ENCODE results near the gene PKHD1.

Gene PKHD1

DNA sequence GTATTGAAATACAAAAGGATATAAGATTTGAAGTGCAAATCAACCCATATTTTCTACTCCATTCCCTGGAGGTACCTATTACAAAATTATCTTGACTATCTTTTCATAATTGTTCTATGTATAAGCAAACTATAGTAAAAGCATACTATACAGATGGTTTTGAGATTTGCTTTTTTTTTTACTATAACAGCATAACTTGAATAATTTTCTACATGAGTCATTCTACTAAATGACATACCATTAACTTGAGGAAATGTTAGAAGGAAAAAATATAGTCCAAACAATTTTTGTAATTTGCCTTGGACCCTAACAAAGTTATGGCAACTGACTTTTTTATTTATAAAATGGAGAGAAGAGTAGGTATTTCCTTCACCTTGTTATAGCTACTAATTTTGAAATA, 472.7 kb downstream of the PKHD1 start:
- TF ChIP-seq, protein P1, sequence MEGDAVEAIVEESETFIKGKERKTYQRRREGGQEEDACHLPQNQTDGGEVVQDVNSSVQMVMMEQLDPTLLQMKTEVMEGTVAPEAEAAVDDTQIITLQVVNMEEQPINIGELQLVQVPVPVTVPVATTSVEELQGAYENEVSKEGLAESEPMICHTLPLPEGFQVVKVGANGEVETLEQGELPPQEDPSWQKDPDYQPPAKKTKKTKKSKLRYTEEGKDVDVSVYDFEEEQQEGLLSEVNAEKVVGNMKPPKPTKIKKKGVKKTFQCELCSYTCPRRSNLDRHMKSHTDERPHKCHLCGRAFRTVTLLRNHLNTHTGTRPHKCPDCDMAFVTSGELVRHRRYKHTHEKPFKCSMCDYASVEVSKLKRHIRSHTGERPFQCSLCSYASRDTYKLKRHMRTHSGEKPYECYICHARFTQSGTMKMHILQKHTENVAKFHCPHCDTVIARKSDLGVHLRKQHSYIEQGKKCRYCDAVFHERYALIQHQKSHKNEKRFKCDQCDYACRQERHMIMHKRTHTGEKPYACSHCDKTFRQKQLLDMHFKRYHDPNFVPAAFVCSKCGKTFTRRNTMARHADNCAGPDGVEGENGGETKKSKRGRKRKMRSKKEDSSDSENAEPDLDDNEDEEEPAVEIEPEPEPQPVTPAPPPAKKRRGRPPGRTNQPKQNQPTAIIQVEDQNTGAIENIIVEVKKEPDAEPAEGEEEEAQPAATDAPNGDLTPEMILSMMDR (IDR thresholded peaks at IDR 0.05), result no peak
- DNase-seq (ENCODE audit: low spot score), result no peak
- H3K27ac ChIP-seq, result no peak overlapping the region
- no peak overlapping the region for H3K4me3 ChIP-seq

DNA sequence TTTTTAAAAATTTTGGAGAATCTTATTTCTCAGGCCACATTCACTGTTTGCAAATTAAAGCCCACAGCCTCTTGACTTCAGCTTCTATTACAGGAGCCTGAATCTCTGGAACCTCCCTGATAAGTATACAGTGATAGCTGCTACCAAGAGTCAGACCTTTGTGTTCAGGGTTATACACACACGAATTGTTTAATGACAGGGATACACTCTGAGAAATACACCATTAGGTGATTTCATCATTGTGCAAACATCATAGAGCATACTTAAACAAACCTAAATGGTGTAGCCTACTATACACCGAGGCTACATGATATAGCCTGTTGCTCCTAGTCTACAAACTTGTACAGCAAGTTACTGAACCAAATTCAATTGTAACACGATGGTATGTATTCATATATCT, 473.9 kb downstream of the PKHD1 start:
- TF ChIP-seq, protein P1 (IDR thresholded peaks at IDR 0.05), result no peak
- H3K27ac ChIP-seq, result no peak overlapping the region
- H3K4me3 ChIP-seq, result no peak overlapping the region
- no peak for DNase-seq (ENCODE audit: low spot score)

DNA sequence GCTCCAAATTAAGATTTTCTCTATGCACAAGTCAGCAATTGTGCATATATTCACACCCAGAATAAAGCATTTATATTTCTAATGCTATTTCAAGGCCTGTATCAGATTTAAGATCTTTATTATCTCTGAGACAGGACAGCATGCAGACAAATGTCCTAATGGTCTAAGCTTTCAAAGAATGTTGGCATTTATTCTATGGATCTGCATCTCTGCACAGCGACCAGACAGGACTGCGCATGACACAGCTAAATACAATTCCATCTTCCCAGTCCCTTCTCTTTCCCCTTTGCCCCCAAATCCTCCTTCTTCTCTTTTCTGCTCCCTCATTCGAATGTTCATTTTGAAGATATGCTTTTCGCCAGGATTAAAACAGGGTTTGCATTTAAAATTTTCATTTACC, 478.5 kb downstream of the PKHD1 start:
- TF ChIP-seq, protein P1 (IDR thresholded peaks at IDR 0.05), result no peak
- H3K27ac ChIP-seq, result no peak overlapping the region
- no peak for DNase-seq (ENCODE audit: low spot score)
- H3K4me3 ChIP-seq, result no peak overlapping the region

DNA sequence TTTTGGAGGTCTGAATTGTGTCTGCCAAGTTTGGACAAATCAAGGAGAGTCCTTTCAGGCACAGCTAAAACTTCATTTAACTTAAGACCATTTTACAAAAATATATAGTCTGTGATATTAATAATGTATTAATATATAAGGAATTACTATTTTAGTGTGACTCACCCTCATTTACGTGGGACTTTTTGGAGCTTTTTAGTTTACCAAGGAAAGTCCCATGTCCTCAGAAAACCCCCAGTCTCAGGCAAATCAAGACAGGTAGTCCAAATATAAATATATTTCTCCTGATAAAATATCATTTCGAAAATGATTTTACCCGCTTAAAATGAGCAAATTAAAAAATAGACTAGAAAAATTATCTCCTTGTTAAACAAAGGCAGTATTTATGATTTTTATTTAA, 479.0 kb downstream of the PKHD1 start:
- TF ChIP-seq, protein P1 (IDR thresholded peaks at IDR 0.05), result no peak
- no peak for DNase-seq (ENCODE audit: low spot score)
- no peak overlapping the region for H3K4me3 ChIP-seq
- H3K27ac ChIP-seq, result no peak overlapping the region

DNA sequence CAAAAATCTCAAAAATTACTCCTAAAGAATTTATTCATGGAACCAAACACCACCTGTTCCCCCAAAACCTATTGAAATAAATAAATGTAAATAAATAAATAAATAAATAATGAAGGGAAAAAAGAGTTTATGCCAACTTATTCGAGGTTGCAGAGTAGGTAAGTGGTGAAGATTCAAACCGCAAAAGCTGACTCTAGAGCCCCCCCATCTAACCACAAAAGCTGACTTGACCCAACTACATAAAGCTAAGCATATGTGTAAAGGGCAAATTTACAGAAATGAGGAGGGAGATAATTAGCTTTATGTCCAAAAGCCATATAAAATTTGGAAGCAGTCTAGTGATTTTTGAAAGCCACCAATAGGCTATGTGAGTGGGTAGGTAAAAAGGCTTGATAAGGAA, 486.9 kb downstream of the PKHD1 start:
- DNase-seq (ENCODE audit: low spot score), result no peak
- H3K27ac ChIP-seq, result no peak overlapping the region
- H3K4me3 ChIP-seq, result no peak overlapping the region
- TF ChIP-seq, protein P1 (IDR thresholded peaks at IDR 0.05), result no peak

DNA sequence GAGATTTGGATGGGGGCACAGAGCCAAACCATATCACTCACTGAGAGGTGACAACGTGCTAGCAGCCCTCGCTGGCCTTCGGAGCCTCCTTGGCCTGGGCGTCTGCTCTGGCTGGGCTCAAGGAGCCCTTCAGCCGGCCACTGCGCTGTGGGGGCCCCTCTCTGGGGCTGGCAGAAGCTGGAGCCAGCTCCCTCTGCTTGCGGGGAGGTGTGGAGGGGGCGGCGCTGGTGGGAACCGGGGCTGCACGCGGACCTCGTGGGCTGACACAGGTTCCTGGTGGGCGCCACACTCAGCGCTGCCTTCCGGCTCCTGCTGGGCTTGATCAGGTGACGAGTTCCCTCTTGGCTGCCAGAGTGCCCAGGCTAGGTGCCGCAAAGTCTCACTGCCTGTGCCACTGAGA, 489.2 kb downstream of the PKHD1 start:
- H3K4me3 ChIP-seq, result no peak overlapping the region
- TF ChIP-seq, protein P1 (IDR thresholded peaks at IDR 0.05), result no peak
- no peak overlapping the region for H3K27ac ChIP-seq
- no peak for DNase-seq (ENCODE audit: low spot score)

DNA sequence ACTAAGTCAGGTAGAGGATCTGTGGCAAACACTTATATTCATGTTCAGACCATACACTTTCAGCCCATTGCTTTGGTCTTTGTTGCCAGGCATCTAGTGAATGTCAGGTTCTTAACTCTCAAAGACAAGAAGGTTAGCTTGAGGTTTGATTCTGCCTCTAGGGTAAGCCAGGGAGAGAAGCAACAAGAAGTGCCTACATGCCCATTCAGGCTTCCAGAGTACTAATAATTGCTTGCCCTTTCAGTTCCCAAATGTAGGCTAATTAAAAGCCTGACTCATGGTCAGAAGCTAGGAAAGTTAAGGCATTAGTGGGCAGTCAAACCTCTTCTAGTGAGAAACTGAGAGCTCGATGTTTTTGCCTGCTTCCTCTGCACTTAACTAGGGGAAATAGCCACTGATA, 492.4 kb downstream of the PKHD1 start:
- no peak for DNase-seq (ENCODE audit: low spot score)
- Histone ChIP-seq H3K27ac (no peak overlapping the region), H3K4me3 (no peak overlapping the region)
- TF ChIP-seq, protein P1 (IDR thresholded peaks at IDR 0.05), result no peak
